HCT116 (cell line): Measurements from ENCODE around the gene SLC24A1. TPM values are rescaled to one million over a fixed set of nuclear protein-coding genes. Genes with fewer than 3 reads are reported as not detected.

Experiments
- ATAC-seq: fragments of 200-7000 bp; cut with Tn5 transposase; 2 replicates; pipeline ENCODE4 v1.9.1; 2020; ENCODE audit warnings: mild to moderate bottlenecking, moderate library complexity
- BruUV-seq: library from RNA; stranded (reverse); fragments of 400-500 nt; replicated peaks from 2 replicates; lab custom pipeline; 2021; lab: Mats Ljungman, UMichigan
- CTCF ChIA-PET: fragments of 300-600 bp; sonication (Branson Sonifier 250); formaldehyde crosslinking; loops from one replicate; lab custom pipeline; 2021; ENCODE audit warnings: antibody characterized with exemption; lab: Charles Lee
- POLR2A ChIA-PET: fragments of 300-600, 350-600 bp; sonication (Branson Sonifier 250); formaldehyde crosslinking; loops from one replicate; lab custom pipeline; 2021; ENCODE audit warnings: antibody characterized with exemption; lab: Charles Lee
- RAD21 ChIA-PET, 2 experiments: fragments of 300-600 bp; sonication (Branson Sonifier 250); formaldehyde crosslinking; loops; one replicate each; lab custom pipeline; 2023; ENCODE audit warnings: low total read pairs in 2 of 2; ENCODE audit not compliant: uncharacterized antibody in 2 of 2, unreplicated experiment in 2 of 2, low non-redundant PET in 1 of 2; lab: Charles Lee
- DNase-seq: peaks from one replicate; pipeline ENCODE4 v3.0.0-alpha.2; 2010; ENCODE audit warnings: low read depth, low spot score
- H2AFZ ChIP-seq: fragments of 200-600 bp; shearing (Covaris generic), sonication (generic); 2 replicates; pipeline ENCODE4 v1.6.1; 2017; ENCODE audit warnings: low read depth, mixed run types, mixed read lengths, antibody characterized with exemption, low read length; ENCODE audit not compliant: poor library complexity, severe bottlenecking
- H3K27ac ChIP-seq: 2 replicates; pipeline ENCODE4 v1.5.1; 2012; ENCODE audit warnings: low read depth, low read length
- H3K27me3 ChIP-seq: fragments of 200-600 bp; sonication (generic); 2 replicates; pipeline ENCODE4 v1.6.1; 2016; ENCODE audit warnings: mixed run types, low read length, mixed read lengths; ENCODE audit not compliant: insufficient read depth
- H3K36me3 ChIP-seq, 2 experiments: fragments of 200-500 bp in 1 of 2; fragments of 200-600 bp in 1 of 2; sonication (Bioruptor generic) in 1 of 2; sonication (generic) in 1 of 2; 2 replicates each; pipeline versions ENCODE4 v1.5.1 to v1.6.1; 2014 to 2016; ENCODE audit warnings: low read length in 2 of 2, inconsistent platforms in 1 of 2, mixed read lengths in 1 of 2, mixed run types in 1 of 2; ENCODE audit not compliant: insufficient read depth in 2 of 2, control insufficient read depth in 1 of 2
- H3K4me1 ChIP-seq, 2 experiments: fragments of 200-600 bp in 1 of 2; sonication (generic) in 1 of 2; 2 replicates each; pipeline versions ENCODE4 v1.5.1 to v1.6.1; 2012 to 2017; ENCODE audit warnings: low read length in 2 of 2, inconsistent platforms in 1 of 2, mild to moderate bottlenecking in 1 of 2, mixed read lengths in 1 of 2, mixed run types in 1 of 2, moderate library complexity in 1 of 2; ENCODE audit not compliant: insufficient read depth in 2 of 2, control insufficient read depth in 1 of 2
- H3K4me2 ChIP-seq: fragments of 200-600 bp; sonication (generic); 2 replicates; pipeline ENCODE4 v1.6.1; 2017; ENCODE audit warnings: mixed run types, low read length, mixed read lengths
- H3K4me3 ChIP-seq, 2 experiments: fragments of 200-600 bp in 1 of 2; sonication (generic) in 1 of 2; replicated peaks in 1 of 2; 2 replicates each; pipeline ENCODE4 v1.5.1; 2011 to 2016; ENCODE audit warnings: low read length in 2 of 2, control low read depth in 1 of 2, low read depth in 1 of 2, mild to moderate bottlenecking in 1 of 2, mixed read lengths in 1 of 2, mixed run types in 1 of 2
- H3K79me2 ChIP-seq: fragments of 200-600 bp; sonication (generic); 2 replicates; pipeline ENCODE4 v1.6.1; 2017; ENCODE audit warnings: mild to moderate bottlenecking, mixed run types, low read length, moderate library complexity, mixed read lengths; ENCODE audit not compliant: insufficient read depth
- H3K9ac ChIP-seq: fragments of 200-600 bp; sonication (generic); 2 replicates; pipeline ENCODE4 v1.6.1; 2016; ENCODE audit warnings: low read length, mixed read lengths
- H3K9me2 ChIP-seq: fragments of 200-600 bp; sonication (generic), shearing (Covaris generic); 2 replicates; pipeline ENCODE4 v1.6.1; 2017; ENCODE audit warnings: mixed run types, mild to moderate bottlenecking, moderate library complexity; ENCODE audit not compliant: insufficient read depth
- H3K9me3 ChIP-seq, 2 experiments: fragments of 200-500 bp in 1 of 2; fragments of 200-600 bp in 1 of 2; sonication (Bioruptor generic) in 1 of 2; sonication (generic) in 1 of 2; 2 replicates each; pipeline ENCODE4 v1.6.1; 2014 to 2017; ENCODE audit warnings: low read length in 2 of 2, mixed read lengths in 2 of 2, inconsistent platforms in 1 of 2, low read depth in 1 of 2, mild to moderate bottlenecking in 1 of 2, mixed run types in 1 of 2, moderate library complexity in 1 of 2; ENCODE audit not compliant: control insufficient read depth in 1 of 2, insufficient read depth in 1 of 2
- H4K20me1 ChIP-seq: fragments of 200-600 bp; sonication (generic), shearing (Covaris generic); 2 replicates; pipeline ENCODE4 v1.6.1; 2017; ENCODE audit warnings: mixed run types, mild to moderate bottlenecking, moderate library complexity; ENCODE audit not compliant: insufficient read depth
- CEBPB ChIP-seq: IDR thresholded peaks from 2 replicates; pipeline ENCODE4 v1.6.1; 2012; ENCODE audit warnings: low read depth
- RAD21 ChIP-seq: IDR thresholded peaks from 2 replicates; pipeline ENCODE4 v1.6.1; 2012; ENCODE audit warnings: low read depth, mild to moderate bottlenecking
- intact Hi-C: fragments of 100-400 bp; cut with micrococcal nuclease; formaldehyde crosslinking; loops from 2 replicates; pipeline ENCODE4 v1.10.0; 2022
- total RNA-seq: library from RNA; stranded (reverse); gene quantifications from one replicate; pipeline ENCODE4 v1.2.1, GENCODE V29; 2021; ENCODE audit not compliant: unreplicated experiment

Gene SLC24A1
- total RNA-seq, 1 experiment from 2014 or later: 15.9 TPM

GRCh38 chr15:65653801-65654521 lies 32.2 kb downstream of the SLC24A1 start:
- no TSS peak for BruUV-seq
- Histone ChIP-seq H3K27me3 (no peaks in the 10 kb centered on the region), H3K79me2 (no peaks in the 10 kb centered on the region), H3K9ac (no peak overlapping the region), H3K9me3 (no peaks in the 10 kb centered on the region), H3K4me3 (no peak overlapping the region), H3K36me3 (no peaks in the 10 kb centered on the region), H3K27ac (no peak overlapping the region), H3K4me1 (peaks cover 3 to 26% of the 10 kb centered on the region in 2 experiments; a peak in 3 of 4 replicates), H2AFZ (no peak overlapping the region), H3K9me2 (no peaks in the 10 kb centered on the region), H3K4me2 (no peak overlapping the region; the same call in 1 of the 2 replicates), H4K20me1 (no peaks in the 10 kb centered on the region)
- ChIA-PET POLR2A (no interaction called here), RAD21 (no interaction called here), CTCF (no interaction called here)
- ATAC-seq (no peak), DNase-seq (no peak)
- TF ChIP-seq CEBPB: no peak
- intact Hi-C loops: no loop called here

- H3K79me2 ChIP-seq: no peaks in the 10 kb centered on the region
- H3K4me3 ChIP-seq: no peak overlapping the region
- peaks cover 3 to 26% of the 10 kb centered on the region in 2 experiments; a peak in 3 of 4 replicates for H3K4me1 ChIP-seq
- intact Hi-C loops: no loop called here
- no peak for TF ChIP-seq RAD21
- H3K27me3 ChIP-seq: no peaks in the 10 kb centered on the region
- DNase-seq: no peak
- ChIA-PET POLR2A (no interaction called here), CTCF (no interaction called here), RAD21 (no interaction called here)
- no peak overlapping the region for H2AFZ ChIP-seq
- TSS peak; percentile 41 for BruUV-seq
- no peak overlapping the region for H3K27ac ChIP-seq
- ATAC-seq: no peak
- no peak overlapping the region for H3K9ac ChIP-seq
- 0 out of 2 replicates have a peak overlapping the region, but pooled peaks have one; percentile 0 for H3K4me2 ChIP-seq
- H3K9me2 ChIP-seq: no peaks in the 10 kb centered on the region
- H4K20me1 ChIP-seq: no peaks in the 10 kb centered on the region
- H3K9me3 ChIP-seq: no peaks in the 10 kb centered on the region
- no peaks in the 10 kb centered on the region for H3K36me3 ChIP-seq
These were observed 33.3 kb downstream of the SLC24A1 start for GRCh38 chr15:65655026-65655425.
